ENCODE measurements around the gene PRMT2. TPM values are rescaled to one million over a fixed set of nuclear protein-coding genes. Genes with fewer than 3 reads are reported as not detected.

Gene PRMT2
- polyA plus RNA-seq (2011; rRNA removed): 140 and 153 TPM in 2 replicates
- 91.5 and 106 TPM in 2 replicates for polyA minus RNA-seq (2011; rRNA and poly(A)+ RNA removed)

DNA sequence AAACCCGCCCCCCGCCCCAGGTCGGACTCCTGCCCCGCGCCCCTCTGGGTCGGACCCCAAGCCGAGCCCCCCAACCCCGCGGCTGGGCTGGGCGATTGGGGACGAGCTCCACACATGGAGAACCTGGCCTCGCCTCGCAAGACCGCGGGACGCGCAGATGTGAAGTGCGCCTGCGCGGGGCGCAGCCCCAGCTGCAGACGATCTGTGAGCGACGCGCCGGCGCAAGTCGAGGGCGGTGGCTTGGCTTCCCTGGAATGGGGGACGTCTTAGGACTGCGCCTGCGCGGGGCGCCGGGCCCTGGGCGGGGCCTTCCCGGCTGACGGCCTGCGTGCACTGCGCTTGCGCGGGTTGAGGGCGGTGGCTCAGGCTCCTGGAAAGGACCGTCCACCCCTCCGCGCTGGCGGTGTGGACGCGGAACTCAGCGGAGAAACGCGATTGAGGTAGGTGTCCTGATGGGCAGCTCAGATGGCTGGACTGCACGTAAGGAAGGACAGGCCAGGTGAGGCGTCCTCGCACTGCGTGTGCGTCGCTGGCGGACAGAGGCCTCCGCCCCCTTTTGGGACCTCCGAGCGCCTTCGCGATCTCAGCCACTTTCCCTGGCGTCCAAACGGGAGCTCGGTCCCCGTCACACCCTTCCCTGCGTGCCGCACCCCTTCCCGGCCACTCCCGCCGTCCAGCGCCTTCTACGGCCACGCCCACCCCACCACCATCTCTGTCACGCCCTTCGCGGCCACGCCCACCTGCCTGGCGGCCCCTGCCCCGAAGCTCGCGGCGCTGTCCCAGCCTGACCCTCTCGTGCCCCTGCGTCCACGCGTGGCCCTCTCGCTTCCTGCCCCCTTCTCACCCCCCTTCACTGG, at the start of gene PRMT2:
Gene PRMT2 (plus strand): TSS at position 351 of the 857 bp plus-strand sequence. CDS start 1,278 bp downstream, outside the sequence.
- Histone ChIP-seq H3K4me3 (ENCODE audit: low read depth, low read length) (peak within 1 kb of the TSS; percentile 100), H3K27ac (ENCODE audit: low read depth, low read length) (peak within 1 kb of the TSS; percentile 94), H3K27me3 (ENCODE audit: control insufficient read depth, insufficient read depth, low read length) (no peaks in the 10 kb centered on the region), H3K9me3 (ENCODE audit: control insufficient read depth, insufficient read depth, low read length) (peaks cover 2% of the 10 kb centered on the region; the same call in 1 of the 2 replicates)
- TF ChIP-seq, protein P1, sequence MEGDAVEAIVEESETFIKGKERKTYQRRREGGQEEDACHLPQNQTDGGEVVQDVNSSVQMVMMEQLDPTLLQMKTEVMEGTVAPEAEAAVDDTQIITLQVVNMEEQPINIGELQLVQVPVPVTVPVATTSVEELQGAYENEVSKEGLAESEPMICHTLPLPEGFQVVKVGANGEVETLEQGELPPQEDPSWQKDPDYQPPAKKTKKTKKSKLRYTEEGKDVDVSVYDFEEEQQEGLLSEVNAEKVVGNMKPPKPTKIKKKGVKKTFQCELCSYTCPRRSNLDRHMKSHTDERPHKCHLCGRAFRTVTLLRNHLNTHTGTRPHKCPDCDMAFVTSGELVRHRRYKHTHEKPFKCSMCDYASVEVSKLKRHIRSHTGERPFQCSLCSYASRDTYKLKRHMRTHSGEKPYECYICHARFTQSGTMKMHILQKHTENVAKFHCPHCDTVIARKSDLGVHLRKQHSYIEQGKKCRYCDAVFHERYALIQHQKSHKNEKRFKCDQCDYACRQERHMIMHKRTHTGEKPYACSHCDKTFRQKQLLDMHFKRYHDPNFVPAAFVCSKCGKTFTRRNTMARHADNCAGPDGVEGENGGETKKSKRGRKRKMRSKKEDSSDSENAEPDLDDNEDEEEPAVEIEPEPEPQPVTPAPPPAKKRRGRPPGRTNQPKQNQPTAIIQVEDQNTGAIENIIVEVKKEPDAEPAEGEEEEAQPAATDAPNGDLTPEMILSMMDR (IDR thresholded peaks at IDR 0.05; ENCODE audit: low read depth, low read length): no peak
- ChIA-PET CTCF (interaction anchor here (0.6 to 1.5 kb wide), 15 partner anchors 8 to 1314 kb away, joined by 3 to 11 read pairs (median 4); no protein-coding TSS in a partner anchor), POLR2A (interaction anchor here (0.6 to 1.6 kb wide), 13 partner anchors 15 to 1024 kb away, joined by 3 to 7 read pairs (median 4); no protein-coding TSS in a partner anchor)
- DNase-seq (ENCODE audit: low read depth, low spot score): peak; percentile 95

DNA sequence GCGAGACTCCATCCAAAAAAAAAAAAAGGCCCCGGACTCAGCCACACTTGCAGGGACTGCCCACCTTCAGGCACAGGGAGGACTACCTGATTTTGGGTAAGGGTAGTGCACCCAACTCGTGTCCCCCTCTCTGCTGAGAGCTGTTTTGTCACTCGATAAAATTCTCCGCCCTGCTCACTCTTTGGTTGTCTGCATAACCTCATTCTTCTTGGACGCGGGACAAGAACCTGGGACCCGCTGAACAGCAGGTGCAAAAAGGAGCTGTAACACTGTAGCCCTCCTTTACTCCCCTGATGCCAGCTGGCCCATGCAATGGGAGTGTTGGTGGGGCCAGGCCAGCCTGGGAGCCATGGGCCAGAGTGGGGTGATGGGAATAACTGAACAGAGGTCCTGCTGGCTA, 41.2 kb upstream of the PRMT2 start:
- ChIA-PET CTCF (no interaction called here), POLR2A (no interaction called here)
- DNase-seq (ENCODE audit: low read depth, low spot score): no peak
- TF ChIP-seq, protein P1 (IDR thresholded peaks at IDR 0.05; ENCODE audit: low read depth, low read length): no peak
- H3K27ac ChIP-seq (ENCODE audit: low read depth, low read length): no peak overlapping the region
- no peak overlapping the region for H3K4me3 ChIP-seq (ENCODE audit: low read depth, low read length)
- peaks cover 4% of the 10 kb centered on the region for H3K27me3 ChIP-seq (ENCODE audit: control insufficient read depth, insufficient read depth, low read length)
- peaks cover 17% of the 10 kb centered on the region for H3K9me3 ChIP-seq (ENCODE audit: control insufficient read depth, insufficient read depth, low read length)

DNA sequence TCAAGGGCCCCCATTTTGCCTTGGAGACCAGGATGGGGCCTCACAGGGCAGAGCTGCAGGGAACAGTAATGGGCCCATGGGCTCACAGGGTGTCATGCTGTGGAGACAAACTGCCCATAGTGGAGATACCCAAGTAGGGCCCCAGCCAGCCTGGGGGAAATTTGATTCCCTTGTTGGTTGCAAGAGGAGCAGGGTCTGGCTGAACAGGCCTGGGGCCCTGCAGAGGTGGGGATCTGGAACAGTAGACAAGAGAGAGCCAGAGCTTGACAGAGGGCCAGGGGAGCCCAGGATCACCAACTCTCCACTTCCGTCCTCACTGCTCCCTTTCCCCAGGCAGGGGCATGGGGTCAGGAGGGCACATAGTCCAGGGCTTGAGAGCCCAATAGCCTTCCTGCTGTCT, 39.3 kb upstream of the PRMT2 start:
- Histone ChIP-seq H3K27me3 (ENCODE audit: control insufficient read depth, insufficient read depth, low read length) (peaks cover 3% of the 10 kb centered on the region), H3K27ac (ENCODE audit: low read depth, low read length) (no peak overlapping the region), H3K9me3 (ENCODE audit: control insufficient read depth, insufficient read depth, low read length) (peaks cover 17% of the 10 kb centered on the region), H3K4me3 (ENCODE audit: low read depth, low read length) (no peak overlapping the region)
- POLR2A ChIA-PET: no interaction called here
- TF ChIP-seq, protein P1 (IDR thresholded peaks at IDR 0.05; ENCODE audit: low read depth, low read length): no peak
- no peak for DNase-seq (ENCODE audit: low read depth, low spot score)
- CTCF ChIA-PET: no interaction called here

DNA sequence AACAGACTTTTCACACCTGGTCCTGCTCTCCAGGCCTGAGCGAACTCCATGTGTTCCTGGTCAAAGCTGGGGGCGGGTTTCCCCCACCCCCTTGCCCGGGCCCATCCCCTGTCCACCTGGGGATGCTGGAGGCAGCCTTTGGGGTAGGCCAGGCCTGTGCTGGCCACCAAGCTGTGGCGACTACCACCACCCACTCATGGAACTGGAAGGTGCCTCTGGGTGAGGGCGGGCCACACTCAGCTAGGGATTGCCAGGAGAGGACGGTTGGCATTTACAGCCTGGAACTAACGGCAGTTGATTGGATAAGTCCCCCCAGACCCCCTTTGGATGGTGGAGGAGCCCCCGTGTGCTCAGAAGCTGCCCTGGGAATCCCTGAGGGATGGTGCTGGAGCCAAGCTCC, 38.4 kb upstream of the PRMT2 start:
- ChIA-PET POLR2A (no interaction called here), CTCF (no interaction called here)
- TF ChIP-seq, protein P1 (IDR thresholded peaks at IDR 0.05; ENCODE audit: low read depth, low read length): no peak
- H3K9me3 ChIP-seq (ENCODE audit: control insufficient read depth, insufficient read depth, low read length): peaks cover 17% of the 10 kb centered on the region
- no peak overlapping the region for H3K4me3 ChIP-seq (ENCODE audit: low read depth, low read length)
- H3K27ac ChIP-seq (ENCODE audit: low read depth, low read length): no peak overlapping the region
- no peak for DNase-seq (ENCODE audit: low read depth, low spot score)
- no peaks in the 10 kb centered on the region for H3K27me3 ChIP-seq (ENCODE audit: control insufficient read depth, insufficient read depth, low read length)

DNA sequence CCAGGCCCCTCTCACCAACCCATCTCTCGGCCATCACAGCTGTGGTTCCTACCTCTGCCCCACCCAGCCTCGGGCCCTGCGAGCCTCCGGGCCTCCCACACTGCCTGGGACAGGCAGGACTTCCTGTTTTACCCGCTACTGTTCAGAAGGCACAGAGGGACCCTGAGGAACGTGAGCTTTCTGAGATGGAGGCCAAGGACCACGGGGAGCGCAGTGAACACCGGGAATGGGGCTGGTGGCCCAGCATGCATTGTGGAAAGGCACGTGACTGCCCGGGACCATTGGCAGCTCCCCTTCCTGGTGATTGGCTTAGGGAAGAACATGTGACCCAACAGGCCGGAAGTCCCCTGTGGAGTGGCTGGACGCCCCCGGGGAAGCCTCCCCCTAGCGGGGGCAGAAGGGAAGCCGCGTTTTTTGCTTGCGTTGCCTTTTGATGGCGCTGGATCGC, 37.6 kb upstream of the PRMT2 start:
- TF ChIP-seq, protein P1 (IDR thresholded peaks at IDR 0.05; ENCODE audit: low read depth, low read length): no peak
- Histone ChIP-seq H3K4me3 (ENCODE audit: low read depth, low read length) (no peak overlapping the region), H3K27me3 (ENCODE audit: control insufficient read depth, insufficient read depth, low read length) (no peaks in the 10 kb centered on the region), H3K27ac (ENCODE audit: low read depth, low read length) (no peak overlapping the region), H3K9me3 (ENCODE audit: control insufficient read depth, insufficient read depth, low read length) (peaks cover 12% of the 10 kb centered on the region)
- no peak for DNase-seq (ENCODE audit: low read depth, low spot score)
- ChIA-PET POLR2A (no interaction called here), CTCF (no interaction called here)

Data from AG04450 (cell line).